ENCODE data around the gene ARFGAP2.
"Not testable (repeated sequence)": the region's sequence is repeated elsewhere in the genome, so short reads cannot be mapped to it uniquely, and the experiment has no call there.

The ARFGAP2 gene

DNA sequence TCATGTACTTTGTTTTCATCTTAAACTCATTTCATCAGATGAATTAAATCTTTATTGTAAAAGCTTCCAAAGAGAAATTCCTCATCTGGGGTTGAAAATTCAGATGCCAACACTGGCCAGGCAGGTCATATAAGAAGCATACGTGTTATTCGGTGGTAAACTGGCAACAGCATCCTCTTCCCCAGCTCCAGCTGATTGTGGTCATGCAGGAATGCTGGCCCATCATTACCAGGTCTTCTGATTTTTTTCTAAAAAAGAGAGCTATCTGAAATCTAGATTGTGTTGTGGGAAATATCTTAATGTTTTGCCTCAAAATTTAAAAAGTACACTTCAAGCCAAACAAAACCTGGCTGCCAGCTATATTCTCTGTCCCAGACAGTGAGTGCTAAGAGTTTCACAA is 53.6 kb downstream of the ARFGAP2 start:
- TF ChIP-seq, protein P1, sequence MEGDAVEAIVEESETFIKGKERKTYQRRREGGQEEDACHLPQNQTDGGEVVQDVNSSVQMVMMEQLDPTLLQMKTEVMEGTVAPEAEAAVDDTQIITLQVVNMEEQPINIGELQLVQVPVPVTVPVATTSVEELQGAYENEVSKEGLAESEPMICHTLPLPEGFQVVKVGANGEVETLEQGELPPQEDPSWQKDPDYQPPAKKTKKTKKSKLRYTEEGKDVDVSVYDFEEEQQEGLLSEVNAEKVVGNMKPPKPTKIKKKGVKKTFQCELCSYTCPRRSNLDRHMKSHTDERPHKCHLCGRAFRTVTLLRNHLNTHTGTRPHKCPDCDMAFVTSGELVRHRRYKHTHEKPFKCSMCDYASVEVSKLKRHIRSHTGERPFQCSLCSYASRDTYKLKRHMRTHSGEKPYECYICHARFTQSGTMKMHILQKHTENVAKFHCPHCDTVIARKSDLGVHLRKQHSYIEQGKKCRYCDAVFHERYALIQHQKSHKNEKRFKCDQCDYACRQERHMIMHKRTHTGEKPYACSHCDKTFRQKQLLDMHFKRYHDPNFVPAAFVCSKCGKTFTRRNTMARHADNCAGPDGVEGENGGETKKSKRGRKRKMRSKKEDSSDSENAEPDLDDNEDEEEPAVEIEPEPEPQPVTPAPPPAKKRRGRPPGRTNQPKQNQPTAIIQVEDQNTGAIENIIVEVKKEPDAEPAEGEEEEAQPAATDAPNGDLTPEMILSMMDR (conservative IDR thresholded peaks at IDR 0.05; ENCODE audit: low read depth, low read length): no peak
- DNase-seq (ENCODE audit: low read depth): no peak
- no peak overlapping the region for H3K4me3 ChIP-seq (ENCODE audit: low read length)

DNA sequence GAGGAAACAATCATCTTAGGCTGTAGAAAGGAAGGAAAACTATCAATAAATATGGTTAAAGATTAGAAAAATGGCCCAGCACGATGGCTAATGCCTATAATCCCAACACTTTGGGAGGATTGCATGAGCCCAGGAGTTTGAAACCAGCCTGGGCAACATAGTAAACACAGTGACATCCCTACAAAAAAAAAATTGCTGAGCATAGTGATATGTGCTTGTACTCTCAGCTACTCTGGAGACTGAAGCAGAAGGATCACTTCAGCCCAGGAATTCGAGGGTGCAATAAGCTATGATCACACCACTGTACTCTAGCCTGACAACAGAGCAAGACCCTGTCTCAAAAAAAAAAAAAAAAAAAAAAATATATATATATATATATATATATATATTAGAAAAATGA is 54.9 kb downstream of the ARFGAP2 start:
- TF ChIP-seq, protein P1 (conservative IDR thresholded peaks at IDR 0.05; ENCODE audit: low read depth, low read length): no peak
- DNase-seq (ENCODE audit: low read depth): no peak
- H3K4me3 ChIP-seq (ENCODE audit: low read length): no peak overlapping the region

DNA sequence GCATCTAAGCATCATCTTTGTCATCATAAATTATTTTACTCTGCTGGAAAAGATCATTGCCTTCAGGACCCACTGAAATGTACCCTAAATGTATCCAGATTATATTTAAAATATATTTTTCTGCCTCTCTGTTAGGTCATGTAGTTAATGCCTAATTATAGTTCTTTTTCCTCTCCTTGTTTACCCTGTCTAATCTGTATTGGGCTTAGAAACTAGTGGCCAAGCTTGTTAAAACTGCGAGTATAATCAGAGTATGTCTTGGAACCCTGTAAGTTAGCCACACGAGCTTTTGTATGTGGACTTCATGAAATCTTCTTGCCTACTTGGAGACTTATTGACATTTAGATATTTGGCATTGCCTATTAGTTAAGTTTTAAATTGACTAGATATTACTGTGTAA is 55.6 kb downstream of the ARFGAP2 start:
- DNase-seq (ENCODE audit: low read depth): no peak
- TF ChIP-seq, protein P1 (conservative IDR thresholded peaks at IDR 0.05; ENCODE audit: low read depth, low read length): no peak
- no peak overlapping the region for H3K4me3 ChIP-seq (ENCODE audit: low read length)

DNA sequence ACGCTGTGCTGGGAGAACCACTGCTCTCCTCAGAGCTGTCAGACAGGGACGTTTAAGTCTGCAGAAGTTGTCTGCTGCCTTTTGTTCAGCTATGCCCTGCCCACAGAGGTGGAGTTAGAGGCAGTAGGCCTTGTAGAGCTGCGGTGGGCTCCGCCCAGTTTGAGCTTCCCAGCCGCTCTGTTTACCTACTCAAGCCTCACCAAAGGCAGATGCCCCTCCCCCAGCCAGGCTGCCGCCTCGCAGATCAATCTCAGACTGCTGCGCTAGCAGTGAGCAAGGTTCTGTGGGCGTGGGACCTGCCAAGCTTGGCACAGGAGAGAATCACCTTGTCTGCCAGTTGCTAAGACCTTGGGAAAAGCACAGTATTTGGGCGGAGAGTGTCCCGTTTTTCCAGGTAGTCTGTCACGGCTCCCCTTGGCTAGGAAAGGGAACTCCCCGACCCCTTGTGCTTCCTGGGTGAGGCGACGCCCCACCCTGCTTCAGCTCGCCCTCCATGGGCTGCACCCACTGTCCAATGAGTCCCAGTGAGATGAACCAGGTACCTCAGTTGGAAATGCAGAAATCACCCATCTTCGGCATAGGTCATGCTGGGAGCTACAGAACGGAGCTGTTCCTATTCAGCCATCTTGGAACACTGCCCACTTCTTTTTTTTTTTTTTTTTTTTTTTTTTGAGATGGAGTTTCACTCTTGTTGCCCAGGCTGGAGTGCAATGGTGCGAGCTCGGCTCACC is 57.6 kb downstream of the ARFGAP2 start:
- not testable (repeated sequence) for H3K4me3 ChIP-seq (ENCODE audit: low read length); DNase-seq (ENCODE audit: low read depth)

Measured in retinal pigment epithelial cell (primary cell).